ENCODE data around the gene GRM7. TPM values are rescaled to one million over a fixed set of nuclear protein-coding genes. Genes with fewer than 3 reads are reported as not detected.

GRM7 gene
- total and polyA plus RNA-seq, 9 of the 15 experiments (the other 6 are each of a cell fraction or from before 2014, with no cell fraction given), result not detected

- CTCF ChIA-PET (ENCODE audit: low intra/inter-chr PET ratio), result no interaction called here
- ATAC-seq (no peak), FAIRE-seq (no peak), DNase-seq (ENCODE audit: extremely low read depth in 1 of 4, low spot score in 3 of 4) (no peak)
- Histone ChIP-seq H3K9ac (ENCODE audit: insufficient read depth in 1 of 2, low read depth in 2 of 2, low read length in 2 of 2) (no peak overlapping the region), H3K9me1 (ENCODE audit: control insufficient read depth, insufficient read depth, low read length) (no peaks in the 10 kb centered on the region), H3K27ac (ENCODE audit: extremely low read depth, low read depth, low read length) (no peak overlapping the region), H2AFZ (ENCODE audit: low read depth, low read length) (no peak overlapping the region), H3K4me1 (replicated peaks in 1 of 2; ENCODE audit: control insufficient read depth in 2 of 2, insufficient read depth in 2 of 2, low read length in 2 of 2) (no peaks in the 10 kb centered on the region), H3K9me3 (replicated peaks; ENCODE audit: control insufficient read depth, insufficient read depth, low read depth, low read length) (no peaks in the 10 kb centered on the region), H3K27me3 (ENCODE audit: control insufficient read depth in 2 of 2, insufficient read depth in 2 of 2, low read length in 2 of 2) (no peaks in the 10 kb centered on the region), H3K4me3 (no peak overlapping the region), H3K79me2 (ENCODE audit: control insufficient read depth, insufficient read depth, low read length) (no peaks in the 10 kb centered on the region), H3K36me3 (ENCODE audit: control insufficient read depth, insufficient read depth, low read length) (no peaks in the 10 kb centered on the region), H4K20me1 (replicated peaks; ENCODE audit: control insufficient read depth, insufficient read depth, low read length) (no peaks in the 10 kb centered on the region), H3K4me2 (ENCODE audit: insufficient read depth, low read length) (no peak overlapping the region)
- POLR2A ChIA-PET, result no interaction called here
- WGBS (ENCODE audit: insufficient coverage, low coverage, missing lambda C conversion rate), result 0% methylated on average over 3 of the region's 4 CpGs
- TF ChIP-seq DLX4 (CRISPR knock-in tag; IDR thresholded peaks at IDR 0.05) (no peak), PYGO2 (tag; IDR thresholded peaks at IDR 0.05) (no peak), EZH2 (IDR thresholded peaks at IDR 0.05; ENCODE audit: borderline replicate concordance, low read depth, low read length) (no peak), PML (IDR thresholded peaks at IDR 0.05; ENCODE audit: low read length) (no peak), TFAM (CRISPR knock-in tag; conservative IDR thresholded peaks at IDR 0.05) (no peak), ERF (CRISPR knock-in tag; IDR thresholded peaks at IDR 0.05) (no peak), SRSF7 (optimal IDR thresholded peaks at IDR 0.05; ENCODE audit: low read depth, low read length) (no peak), GATAD2B (IDR thresholded peaks at IDR 0.05; ENCODE audit: borderline replicate concordance) (no peak), ZNF282 (CRISPR knock-in tag; IDR thresholded peaks at IDR 0.05) (no peak), FOSL1 (tag; conservative IDR thresholded peaks at IDR 0.05) (no peak), DDX20 (tag; IDR thresholded peaks at IDR 0.05; ENCODE audit: low read depth) (no peak), DNMT1 (IDR thresholded peaks at IDR 0.05) (no peak), SIN3A (IDR thresholded peaks at IDR 0.05; ENCODE audit: borderline replicate concordance in 2 of 2, control insufficient read depth in 1 of 2, low read depth in 2 of 2, low read length in 2 of 2) (no peak), MCM2 (IDR thresholded peaks at IDR 0.05; ENCODE audit: low read depth) (no peak)
- no TSS peak for BruUV-seq (replicated peaks)
- intact Hi-C loops (cut with micrococcal nuclease) (no loop called here), in situ Hi-C loops (cut with MboI) (no loop called here)
These were observed 472.2 kb downstream of the GRM7 start for GRCh38 chr3:7333125-7333524.

All from K562 (cell line).